Stimulated activated CD8-positive, alpha-beta memory T cell treated with anti-CD3 and anti-CD28 coated beads, Interleukin-4, amount 100 ng/mL, for 4 hours (primary cell): ENCODE data around the gene MAP1LC3C.

Experiments used
- DNase-seq, 2 donors: peaks; one replicate each; pipeline ENCODE4 v3.0.0-alpha.2; 2020; ENCODE audit warnings: low read depth in 2 of 2, low spot score in 1 of 2

The MAP1LC3C gene

GRCh38 chr1:241999026-241999425 is at the start of gene MAP1LC3C:
Gene MAP1LC3C, minus strand, starts transcription at chr1:241999098. Its CDS starts 90 bp downstream, at chr1:241999008.
- DNase-seq = no peak

GRCh38 chr1:242043165-242043564 is 44.3 kb upstream of the MAP1LC3C start:
- no peak for DNase-seq

GRCh38 chr1:242034392-242034791 is 35.5 kb upstream of the MAP1LC3C start:
- no peak for DNase-seq

- DNase-seq = no peak
Measured at GRCh38 chr1:242033447-242033846, 34.5 kb upstream of the MAP1LC3C start.

- no peak for DNase-seq
Measured at GRCh38 chr1:242030071-242030470, 31.2 kb upstream of the MAP1LC3C start.

GRCh38 chr1:242025681-242026080 is 26.8 kb upstream of the MAP1LC3C start:
- DNase-seq = no peak

GRCh38 chr1:242023805-242024204 is 24.9 kb upstream of the MAP1LC3C start:
- DNase-seq = no peak

GRCh38 chr1:242019018-242019417 is 20.1 kb upstream of the MAP1LC3C start:
- DNase-seq = no peak

- no peak for DNase-seq
Measured at GRCh38 chr1:242017580-242018233, 18.8 kb upstream of the MAP1LC3C start.

GRCh38 chr1:242016479-242016878 is 17.6 kb upstream of the MAP1LC3C start:
- no peak for DNase-seq

- DNase-seq = no peak
Measured at GRCh38 chr1:242011894-242012660, 13.2 kb upstream of the MAP1LC3C start.

- DNase-seq = no peak
Measured at GRCh38 chr1:242008826-242009495, 10.1 kb upstream of the MAP1LC3C start.

- DNase-seq = no peak
Measured at GRCh38 chr1:242006976-242007375, 8.1 kb upstream of the MAP1LC3C start.

- no peak for DNase-seq
Measured at GRCh38 chr1:242005866-242006535, 7.1 kb upstream of the MAP1LC3C start.

- no peak for DNase-seq
Measured at GRCh38 chr1:242004751-242005495, 6.0 kb upstream of the MAP1LC3C start.

- DNase-seq = no peak
Measured at GRCh38 chr1:242002510-242002909, 3.6 kb upstream of the MAP1LC3C start.

GRCh38 chr1:242002072-242002471 is 3.2 kb upstream of the MAP1LC3C start:
- no peak for DNase-seq

- no peak for DNase-seq
Measured at GRCh38 chr1:242000434-242000833, 1.5 kb upstream of the MAP1LC3C start.

- DNase-seq = peak in 1 of 2 donors; percentile 3
Measured at GRCh38 chr1:241998412-241998921, 431 bp downstream of the MAP1LC3C start.

GRCh38 chr1:241997401-241997998 is 1.4 kb downstream of the MAP1LC3C start:
- no peak for DNase-seq
